ENCODE measurements around the gene ABCC8. TPM values are rescaled to one million over a fixed set of nuclear protein-coding genes. Genes with fewer than 3 reads are reported as not detected.

Gene ABCC8
- total RNA-seq, 2 donors from 2014 or later, result 3.0 to 4.2 TPM

DNA sequence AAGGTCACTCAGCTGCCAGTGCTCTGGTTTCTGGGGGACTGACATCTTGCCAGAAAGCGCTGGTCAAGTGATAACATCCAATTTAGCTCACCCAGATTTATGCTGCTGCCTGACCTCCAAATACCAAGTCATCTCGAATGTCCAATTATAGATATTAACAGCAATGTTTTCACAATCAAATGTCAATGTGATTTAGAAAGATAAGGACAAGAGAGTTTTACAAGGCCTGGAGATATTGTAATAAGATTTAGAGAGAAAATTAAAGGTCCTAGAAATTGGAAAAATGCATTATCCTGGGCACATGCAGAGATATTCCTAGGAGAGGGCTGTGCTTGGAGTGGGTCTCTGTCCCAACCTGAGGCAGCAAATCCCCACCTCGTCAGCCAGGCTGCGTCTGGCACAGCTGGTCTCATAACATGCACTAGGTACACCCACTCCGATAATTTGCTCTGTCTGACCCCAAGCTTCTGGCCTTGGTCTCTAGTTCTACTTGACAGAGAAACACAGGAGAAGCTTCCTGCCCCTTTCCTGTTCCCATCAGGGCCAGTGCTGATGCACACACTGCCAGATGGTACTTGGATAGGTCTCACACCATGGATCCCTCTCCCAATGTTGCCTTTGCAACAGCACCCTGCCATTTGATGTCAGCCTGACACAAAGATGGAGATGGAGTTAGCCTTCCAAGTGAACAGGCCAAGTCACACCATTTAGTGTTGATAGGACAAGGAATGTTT, 39.0 kb upstream of the ABCC8 start:
- Histone ChIP-seq H3K4me3 (no peak overlapping the region), H3K36me3 (no peaks in the 10 kb centered on the region), H3K9me3 (no peaks in the 10 kb centered on the region), H3K27me3 (no peaks in the 10 kb centered on the region), H3K4me1 (no peaks in the 10 kb centered on the region), H3K27ac (no peak overlapping the region)
- TF ChIP-seq, protein P1, sequence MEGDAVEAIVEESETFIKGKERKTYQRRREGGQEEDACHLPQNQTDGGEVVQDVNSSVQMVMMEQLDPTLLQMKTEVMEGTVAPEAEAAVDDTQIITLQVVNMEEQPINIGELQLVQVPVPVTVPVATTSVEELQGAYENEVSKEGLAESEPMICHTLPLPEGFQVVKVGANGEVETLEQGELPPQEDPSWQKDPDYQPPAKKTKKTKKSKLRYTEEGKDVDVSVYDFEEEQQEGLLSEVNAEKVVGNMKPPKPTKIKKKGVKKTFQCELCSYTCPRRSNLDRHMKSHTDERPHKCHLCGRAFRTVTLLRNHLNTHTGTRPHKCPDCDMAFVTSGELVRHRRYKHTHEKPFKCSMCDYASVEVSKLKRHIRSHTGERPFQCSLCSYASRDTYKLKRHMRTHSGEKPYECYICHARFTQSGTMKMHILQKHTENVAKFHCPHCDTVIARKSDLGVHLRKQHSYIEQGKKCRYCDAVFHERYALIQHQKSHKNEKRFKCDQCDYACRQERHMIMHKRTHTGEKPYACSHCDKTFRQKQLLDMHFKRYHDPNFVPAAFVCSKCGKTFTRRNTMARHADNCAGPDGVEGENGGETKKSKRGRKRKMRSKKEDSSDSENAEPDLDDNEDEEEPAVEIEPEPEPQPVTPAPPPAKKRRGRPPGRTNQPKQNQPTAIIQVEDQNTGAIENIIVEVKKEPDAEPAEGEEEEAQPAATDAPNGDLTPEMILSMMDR (IDR thresholded peaks at IDR 0.05), result no peak
- DNase-seq (ENCODE audit: low spot score), result no peak

DNA sequence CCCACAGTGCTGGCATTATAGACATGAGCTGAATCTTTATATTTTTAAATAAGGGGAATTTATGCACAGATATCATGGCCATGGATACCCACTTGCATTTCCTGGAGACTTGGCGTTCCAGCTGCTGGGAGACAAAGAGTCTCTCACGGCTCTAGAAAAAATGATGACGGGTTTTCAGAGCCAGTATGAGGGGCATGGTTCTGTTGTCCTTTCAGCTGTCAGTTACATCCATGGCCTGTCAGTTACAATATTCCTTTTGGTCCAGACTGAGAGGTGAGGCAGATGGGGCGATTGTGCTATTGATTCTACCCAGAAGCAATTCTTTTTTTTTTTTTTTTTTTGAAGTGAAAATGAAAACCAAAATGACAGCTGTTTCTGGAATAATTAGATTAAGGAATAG, 37.8 kb upstream of the ABCC8 start:
- no peaks in the 10 kb centered on the region for H3K4me1 ChIP-seq
- no peaks in the 10 kb centered on the region for H3K9me3 ChIP-seq
- H3K27ac ChIP-seq, result no peak overlapping the region
- TF ChIP-seq, protein P1 (IDR thresholded peaks at IDR 0.05), result no peak
- no peaks in the 10 kb centered on the region for H3K27me3 ChIP-seq
- DNase-seq (ENCODE audit: low spot score), result no peak
- no peaks in the 10 kb centered on the region for H3K36me3 ChIP-seq
- no peak overlapping the region for H3K4me3 ChIP-seq

DNA sequence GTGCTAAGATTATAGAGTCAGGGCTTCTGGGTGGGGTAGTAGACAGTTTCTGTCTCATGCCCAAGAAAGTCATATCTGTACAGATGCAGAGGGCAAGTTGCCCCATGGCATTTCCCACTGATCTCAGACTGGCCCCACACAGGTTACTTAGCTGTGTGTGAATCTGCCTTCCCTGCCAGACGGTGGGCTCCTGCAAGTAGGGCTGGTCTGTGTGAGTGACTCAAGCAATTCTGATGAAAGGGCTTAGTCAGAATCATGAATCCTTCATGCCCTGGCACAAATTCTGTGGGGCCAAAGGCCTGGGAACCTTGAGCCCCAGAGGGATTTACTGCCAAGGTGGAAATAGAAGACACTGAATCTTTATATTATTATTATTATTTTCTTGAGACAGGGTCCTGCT, 37.2 kb upstream of the ABCC8 start:
- no peak for DNase-seq (ENCODE audit: low spot score)
- H3K36me3 ChIP-seq, result no peaks in the 10 kb centered on the region
- no peaks in the 10 kb centered on the region for H3K27me3 ChIP-seq
- H3K9me3 ChIP-seq, result no peaks in the 10 kb centered on the region
- no peak overlapping the region for H3K4me3 ChIP-seq
- TF ChIP-seq, protein P1 (IDR thresholded peaks at IDR 0.05), result no peak
- no peak overlapping the region for H3K27ac ChIP-seq
- H3K4me1 ChIP-seq, result peaks cover 0 to 5% of the 10 kb centered on the region in 2 donors

DNA sequence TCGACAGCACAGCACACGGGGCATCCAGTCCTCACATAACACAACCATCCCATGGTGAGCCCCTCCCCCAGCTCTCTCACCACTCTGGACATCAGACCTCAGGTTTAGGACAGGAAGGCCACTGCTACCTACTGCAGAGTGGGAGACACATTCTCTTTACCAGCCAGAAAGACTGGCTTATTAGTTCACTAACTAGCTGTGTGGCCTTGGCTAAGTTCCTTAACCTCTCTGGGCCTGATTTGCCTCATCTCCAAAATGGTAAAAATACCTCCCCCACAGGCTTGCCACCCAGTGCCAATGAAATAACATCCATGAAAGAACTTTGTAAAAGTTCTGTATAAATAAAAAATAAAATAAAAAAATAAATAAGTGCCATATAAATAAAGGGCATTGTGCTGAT, 35.5 kb upstream of the ABCC8 start:
- no peak overlapping the region for H3K27ac ChIP-seq
- DNase-seq (ENCODE audit: low spot score), result no peak
- TF ChIP-seq, protein P1 (IDR thresholded peaks at IDR 0.05), result no peak
- no peak overlapping the region for H3K4me3 ChIP-seq
- H3K27me3 ChIP-seq, result no peaks in the 10 kb centered on the region
- no peaks in the 10 kb centered on the region for H3K9me3 ChIP-seq
- H3K4me1 ChIP-seq, result peaks cover 0 to 18% of the 10 kb centered on the region in 2 donors
- no peaks in the 10 kb centered on the region for H3K36me3 ChIP-seq

DNA sequence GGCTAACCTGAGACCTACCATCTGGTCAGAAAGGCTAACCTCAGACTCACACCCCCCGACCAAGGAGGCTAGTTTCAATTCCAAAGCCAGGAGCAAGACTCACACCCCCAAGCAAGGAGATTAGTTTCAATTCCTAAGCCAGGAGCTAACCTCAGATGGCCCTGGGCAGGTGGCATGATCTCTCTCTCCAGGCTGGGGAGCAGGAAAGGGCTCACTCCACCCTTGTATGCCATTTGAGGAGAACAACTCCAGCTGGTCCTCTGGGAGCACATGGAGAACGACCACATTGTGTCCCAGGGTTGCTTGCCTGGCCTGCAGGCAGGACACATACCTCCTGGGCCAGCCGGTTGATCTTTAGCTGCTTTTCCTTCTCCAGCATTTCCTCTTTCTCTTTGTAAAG, 34.9 kb upstream of the ABCC8 start:
- no peak for DNase-seq (ENCODE audit: low spot score)
- peaks cover 0 to 18% of the 10 kb centered on the region in 2 donors for H3K4me1 ChIP-seq
- H3K36me3 ChIP-seq, result no peaks in the 10 kb centered on the region
- H3K27me3 ChIP-seq, result no peaks in the 10 kb centered on the region
- H3K27ac ChIP-seq, result no peak overlapping the region
- H3K4me3 ChIP-seq, result no peak overlapping the region
- TF ChIP-seq, protein P1 (IDR thresholded peaks at IDR 0.05), result no peak
- no peaks in the 10 kb centered on the region for H3K9me3 ChIP-seq

Data from right atrium auricular region (tissue), 2 donors.